Keratinocyte (primary cell): ENCODE measurements around the gene CADM2. TPM values are rescaled to one million over a fixed set of nuclear protein-coding genes. Genes with fewer than 3 reads are reported as not detected.

Source experiments
- DNase-seq: peaks from one replicate; pipeline ENCODE4 v3.0.0-alpha.2; 2011; ENCODE audit warnings: low read depth, missing footprints, low spot score
- FAIRE-seq: peaks from 2 replicates; lab custom pipeline; 2011; peaks lifted over from hg19 to GRCh38; lab: Jason Lieb, UNC
- H2AFZ ChIP-seq: 2 replicates; pipeline ENCODE4 v1.6.0; 2012; ENCODE audit warnings: low read length, control low read depth, inconsistent platforms; ENCODE audit not compliant: control insufficient read depth
- H3K27ac ChIP-seq: 2 replicates; pipeline ENCODE4 v1.5.1; 2011; ENCODE audit warnings: low read length; ENCODE audit not compliant: control insufficient read depth, insufficient read depth
- H3K27me3 ChIP-seq: 3 replicates; pipeline ENCODE4 v1.6.0; 2011; ENCODE audit warnings: low read length; ENCODE audit not compliant: control insufficient read depth, insufficient read depth; ENCODE audit errors: extremely low read depth
- H3K36me3 ChIP-seq, 2 experiments: 2 replicates in 1 of 2; 3 replicates in 1 of 2; pipeline ENCODE4 v1.5.1; 2011; ENCODE audit warnings: low read length in 2 of 2, mild to moderate bottlenecking in 1 of 2; ENCODE audit not compliant: control insufficient read depth in 2 of 2, insufficient read depth in 2 of 2; ENCODE audit errors: extremely low read depth in 1 of 2
- H3K4me1 ChIP-seq: 3 replicates; pipeline ENCODE4 v1.5.1; 2011; ENCODE audit warnings: low read length; ENCODE audit not compliant: control insufficient read depth, insufficient read depth; ENCODE audit errors: extremely low read depth
- H3K4me2 ChIP-seq: 3 replicates; pipeline ENCODE4 v1.6.0; 2011; ENCODE audit warnings: low read depth, low read length; ENCODE audit not compliant: control insufficient read depth, insufficient read depth; ENCODE audit errors: extremely low read depth
- H3K4me3 ChIP-seq, 3 experiments: fragments of 200-600 bp in 1 of 3; sonication (generic) in 1 of 3; 2 replicates in 2 of 3; 3 replicates in 1 of 3; pipeline ENCODE4 v1.5.1; 2011 to 2016; ENCODE audit warnings: low read length in 3 of 3, mild to moderate bottlenecking in 3 of 3, control low read depth in 2 of 3, inconsistent platforms in 1 of 3, low read depth in 1 of 3, mixed read lengths in 1 of 3, mixed run types in 1 of 3, moderate library complexity in 1 of 3; ENCODE audit not compliant: control insufficient read depth in 2 of 3, insufficient read depth in 2 of 3; ENCODE audit errors: extremely low read depth in 1 of 3
- H3K79me2 ChIP-seq: 2 replicates; pipeline ENCODE4 v1.6.0; 2012; ENCODE audit warnings: low read length; ENCODE audit not compliant: control insufficient read depth, insufficient read depth
- H3K9ac ChIP-seq: 3 replicates; pipeline ENCODE4 v1.6.0; 2011; ENCODE audit warnings: low read length; ENCODE audit not compliant: control insufficient read depth, insufficient read depth; ENCODE audit errors: extremely low read depth
- H3K9me1 ChIP-seq: 3 replicates; pipeline ENCODE4 v1.6.0; 2011; ENCODE audit warnings: low read length; ENCODE audit not compliant: control insufficient read depth, insufficient read depth; ENCODE audit errors: extremely low read depth
- H3K9me3 ChIP-seq: 2 replicates; pipeline ENCODE4 v1.5.1; 2012; ENCODE audit warnings: low read depth, low read length; ENCODE audit not compliant: control insufficient read depth
- H4K20me1 ChIP-seq: 3 replicates; pipeline ENCODE4 v1.6.0; 2011; ENCODE audit warnings: low read length; ENCODE audit not compliant: control insufficient read depth, insufficient read depth; ENCODE audit errors: extremely low read depth
- CTCF ChIP-seq, 3 experiments: IDR thresholded peaks in 1 of 3; conservative IDR thresholded peaks in 1 of 3; optimal IDR thresholded peaks in 1 of 3; 2 replicates in 2 of 3; 3 replicates in 1 of 3; pipeline versions ENCODE3 to v1.5.1; 2011; ENCODE audit warnings: low read length in 3 of 3, mild to moderate bottlenecking in 3 of 3, moderate library complexity in 2 of 3, control low read depth in 1 of 3, inconsistent platforms in 1 of 3; ENCODE audit not compliant: insufficient read depth in 2 of 3; ENCODE audit errors: extremely low read depth in 1 of 3
- EZH2 ChIP-seq: IDR thresholded peaks from one replicate; pipeline ENCODE4 v1.6.1; 2012; ENCODE audit warnings: inconsistent platforms, mild to moderate bottlenecking, low read length, moderate library complexity
- dilution Hi-C: fragments of 300-500 bp; cut with MboI; formaldehyde crosslinking; loops from one replicate; pipeline ENCODE4 v1.7.0; 2020; ENCODE audit warnings: low sequenced_read_pairs; ENCODE audit not compliant: extremely low pct_ligation_motif_present
- polyA plus RNA-seq, 5 experiments: library from polyadenylated mRNA; depleted of rRNA in 3 of 5; stranded (reverse) in 3 of 5; stranded (forward) in 1 of 5; unstranded in 1 of 5; fragments of >200 nt; gene quantifications; 1 replicate in 1 of 5; 2 replicates in 3 of 5; 3 replicates in 1 of 5; pipeline versions ENCODE4 v1.2.1 to v1.2.3, GENCODE V29; 2011 to 2012; ENCODE audit warnings: missing spikeins in 2 of 5, low read depth in 1 of 5, low replicate concordance in 1 of 5

CADM2 gene
- polyA plus RNA-seq, 1 donor (not counting 4 experiments of a cell fraction or from before 2014, with no cell fraction given), result not detected

GRCh38 chr3:85054579-85054978 lies 95.8 kb downstream of the CADM2 start:
- DNase-seq (no peak), FAIRE-seq (no peak)
- no peaks in the 10 kb centered on the region for H3K27me3 ChIP-seq
- no peak overlapping the region for H3K4me2 ChIP-seq
- no peak overlapping the region for H3K4me3 ChIP-seq
- no peaks in the 10 kb centered on the region for H3K79me2 ChIP-seq
- TF ChIP-seq EZH2 (no peak), CTCF (optimal IDR thresholded peaks at IDR 0.05 in 1 of 3, IDR thresholded peaks at IDR 0.05 in 1 of 3, conservative IDR thresholded peaks at IDR 0.05 in 1 of 3; ENCODE audit: extremely low read depth in 1 of 3, insufficient read depth in 2 of 3, low read length in 3 of 3) (no peak)
- H4K20me1 ChIP-seq, result no peaks in the 10 kb centered on the region
- no peak overlapping the region for H3K27ac ChIP-seq
- H2AFZ ChIP-seq, result no peak overlapping the region
- dilution Hi-C loops, result no loop called here
- no peaks in the 10 kb centered on the region for H3K9me3 ChIP-seq
- no peak overlapping the region for H3K9ac ChIP-seq
- H3K9me1 ChIP-seq, result no peaks in the 10 kb centered on the region
- H3K4me1 ChIP-seq, result no peaks in the 10 kb centered on the region
- H3K36me3 ChIP-seq, result no peaks in the 10 kb centered on the region

- H3K9me1 ChIP-seq, result no peaks in the 10 kb centered on the region
- H3K27me3 ChIP-seq, result no peaks in the 10 kb centered on the region
- H4K20me1 ChIP-seq, result no peaks in the 10 kb centered on the region
- dilution Hi-C loops, result no loop called here
- H3K27ac ChIP-seq, result no peak overlapping the region
- no peak overlapping the region for H2AFZ ChIP-seq
- no peaks in the 10 kb centered on the region for H3K79me2 ChIP-seq
- FAIRE-seq (no peak), DNase-seq (no peak)
- H3K9ac ChIP-seq, result no peak overlapping the region
- H3K4me3 ChIP-seq, result no peak overlapping the region
- H3K36me3 ChIP-seq, result no peaks in the 10 kb centered on the region
- no peak for TF ChIP-seq EZH2
- no peak for TF ChIP-seq CTCF (optimal IDR thresholded peaks at IDR 0.05 in 1 of 3, IDR thresholded peaks at IDR 0.05 in 1 of 3, conservative IDR thresholded peaks at IDR 0.05 in 1 of 3; ENCODE audit: extremely low read depth in 1 of 3, insufficient read depth in 2 of 3, low read length in 3 of 3)
- H3K9me3 ChIP-seq, result no peaks in the 10 kb centered on the region
- no peak overlapping the region for H3K4me2 ChIP-seq
- no peaks in the 10 kb centered on the region for H3K4me1 ChIP-seq
These were observed 110.1 kb downstream of the CADM2 start for GRCh38 chr3:85068911-85069310.
